Superior temporal gyrus (tissue), 1 donor: ENCODE data around the gene TRMT61A.

Experiments
- DNase-seq: peaks from one replicate; pipeline ENCODE4 v3.0.0-alpha.2; 2016; ENCODE audit errors: extremely low spot score

Gene TRMT61A

GRCh38 chr14:103528587-103529382 is at the start of gene TRMT61A:
TRMT61A (plus strand) TSS chr14:103529196; CDS start chr14:103529979, 783 bp downstream.
- peak; percentile 88 for DNase-seq

DNA sequence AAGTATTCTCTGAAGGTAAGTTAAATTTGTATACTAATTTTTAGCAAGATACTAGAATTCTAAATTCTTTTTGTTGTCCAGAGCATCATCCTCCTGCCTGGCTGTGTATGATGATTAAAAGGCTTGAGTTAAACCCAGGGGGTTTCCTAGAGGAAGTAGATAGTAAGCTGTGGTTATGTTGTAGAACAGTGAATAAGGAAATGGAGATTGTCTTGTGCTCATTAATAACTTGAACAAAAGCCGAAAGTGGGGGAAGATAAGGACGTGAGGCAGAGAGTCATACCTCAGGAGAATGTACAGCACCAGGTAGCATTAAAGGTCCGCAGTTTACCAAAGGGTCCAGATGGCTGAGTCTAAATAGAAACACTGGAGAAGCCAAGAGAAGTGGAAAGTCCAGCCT is 48.4 kb upstream of the TRMT61A start:
- DNase-seq, result no peak

GRCh38 chr14:103483600-103483999 is 45.4 kb upstream of the TRMT61A start:
- DNase-seq, result no peak

DNA sequence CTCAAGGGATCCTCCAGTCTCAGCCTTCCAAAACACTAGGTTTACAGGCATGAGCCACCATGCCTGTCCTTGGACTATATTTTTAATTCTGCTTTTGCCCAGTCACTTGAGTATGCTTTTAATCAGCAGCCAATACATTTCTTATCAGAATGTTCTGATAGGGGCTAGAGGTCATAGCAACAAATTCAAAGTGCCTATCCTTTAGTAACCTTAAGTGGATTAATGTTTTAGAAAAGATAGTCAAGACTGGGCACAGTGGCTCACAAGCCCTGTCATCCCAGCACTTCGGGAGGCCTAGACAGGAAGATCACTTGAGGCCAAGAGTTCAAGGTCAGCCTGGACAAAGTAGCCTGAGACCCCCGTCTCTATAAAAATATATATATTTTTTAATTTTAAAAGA is 43.5 kb upstream of the TRMT61A start:
- no peak for DNase-seq

DNA sequence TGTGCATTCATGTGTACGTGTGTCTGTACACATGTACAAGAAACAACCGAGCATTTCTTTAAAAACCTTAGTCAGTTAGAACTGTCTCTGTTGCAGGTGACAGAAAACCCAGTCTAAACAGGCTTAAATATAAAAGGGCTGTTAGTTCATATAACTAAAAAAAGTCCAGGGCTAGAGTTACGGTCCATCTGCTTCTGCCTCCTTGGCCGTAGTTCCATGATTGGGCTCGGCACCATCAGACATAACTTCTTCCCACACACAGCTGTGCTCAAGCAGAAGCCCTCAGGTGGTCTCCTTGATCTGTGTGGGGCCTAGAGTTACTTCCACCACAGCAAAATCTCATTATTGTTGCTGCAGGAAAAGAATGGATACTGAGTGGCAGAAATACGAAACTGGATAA is 40.9 kb upstream of the TRMT61A start:
- DNase-seq, result no peak

DNA sequence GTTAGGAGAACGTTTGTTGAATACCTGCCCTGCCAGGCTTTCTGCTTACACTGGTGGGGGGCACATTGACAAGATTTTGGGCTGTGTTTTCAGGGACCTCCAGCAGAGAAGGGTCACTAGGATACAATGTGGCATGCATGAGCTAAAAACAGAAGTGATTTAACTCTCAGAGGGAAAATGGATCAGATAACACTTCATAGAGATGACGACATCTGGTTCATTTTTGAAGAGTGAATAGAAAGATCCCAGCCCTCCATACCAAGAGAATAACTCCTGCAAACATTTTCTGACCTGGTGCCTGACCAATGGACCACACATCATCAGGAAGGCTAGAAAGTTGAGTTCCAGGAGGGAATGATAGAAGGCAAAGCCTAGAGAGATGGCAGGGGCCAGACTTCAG is 40.0 kb upstream of the TRMT61A start:
- no peak for DNase-seq

- DNase-seq, result no peak
Measured at GRCh38 chr14:103489621-103490020, 39.4 kb upstream of the TRMT61A start.

DNA sequence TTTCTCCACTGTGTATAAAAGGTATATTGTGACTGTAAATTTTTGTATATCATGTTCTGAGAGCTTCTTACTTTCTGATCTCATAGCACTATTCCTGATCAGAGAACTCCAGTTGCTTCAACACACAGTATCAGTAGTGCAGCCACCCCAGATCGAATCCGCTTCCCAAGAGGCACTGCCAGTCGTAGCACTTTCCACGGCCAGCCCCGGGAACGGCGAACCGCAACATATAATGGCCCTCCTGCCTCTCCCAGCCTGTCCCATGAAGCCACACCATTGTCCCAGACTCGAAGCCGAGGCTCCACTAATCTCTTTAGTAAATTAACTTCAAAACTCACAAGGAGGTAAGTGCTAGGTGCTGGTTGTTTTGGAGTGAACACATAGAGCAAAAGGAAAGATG is 37.3 kb upstream of the TRMT61A start:
- no peak for DNase-seq

DNA sequence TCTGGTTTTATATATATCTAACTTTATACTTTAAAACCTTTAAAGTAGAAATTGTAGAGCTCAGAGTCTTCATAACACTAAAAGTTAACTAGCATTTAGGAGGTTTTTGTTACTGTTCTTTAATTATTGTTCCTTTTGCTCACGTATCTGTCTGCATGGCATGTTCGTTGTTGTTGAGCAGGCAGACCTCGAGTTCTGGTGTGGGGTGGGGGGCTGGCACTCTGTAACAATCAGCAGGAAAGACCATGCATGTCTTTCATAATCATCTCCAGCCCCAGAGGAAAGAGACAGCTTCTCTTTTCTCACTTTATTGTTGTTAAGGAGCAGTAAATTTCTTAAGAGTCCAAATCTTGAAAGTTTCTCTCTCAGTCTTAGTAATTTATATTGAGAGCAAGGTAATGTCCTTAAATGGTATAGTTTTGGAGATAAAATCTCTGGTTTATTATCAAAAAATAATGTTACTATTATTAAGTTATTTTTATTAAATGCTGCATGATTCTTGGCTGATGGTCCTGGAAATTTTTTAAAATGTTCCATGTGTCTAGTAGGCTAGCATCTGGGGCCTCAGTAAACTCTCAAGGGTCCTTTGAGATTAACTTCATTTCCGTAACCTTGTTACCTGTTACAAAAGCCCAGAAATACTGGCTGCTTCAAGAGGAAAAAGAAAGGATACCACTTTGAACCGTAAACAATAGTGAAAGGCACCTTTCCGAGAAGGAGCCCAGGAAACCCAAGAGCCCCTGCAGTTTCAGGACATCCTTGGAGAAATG is 36.7 kb upstream of the TRMT61A start:
- DNase-seq, result no peak

DNA sequence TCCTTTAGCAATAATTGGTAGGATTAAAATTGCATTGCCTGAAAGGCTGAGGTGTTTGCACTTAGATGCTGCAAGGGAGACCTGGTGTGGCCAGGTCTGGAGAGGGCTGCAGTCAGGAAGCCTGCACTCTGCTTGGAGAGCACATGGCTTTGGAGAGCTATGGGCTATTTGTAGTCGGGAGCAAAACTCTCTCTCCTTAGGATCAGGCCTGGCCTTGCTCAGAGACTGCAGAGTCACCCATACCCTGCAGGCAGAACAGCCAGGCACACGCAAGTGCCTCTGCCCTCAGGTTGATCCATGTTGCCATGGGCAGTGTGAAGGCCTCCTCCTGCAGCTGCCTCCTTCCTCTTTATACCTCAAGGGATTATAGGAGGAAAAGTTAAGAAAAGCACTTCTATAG is 33.1 kb upstream of the TRMT61A start:
- DNase-seq, result no peak

DNA sequence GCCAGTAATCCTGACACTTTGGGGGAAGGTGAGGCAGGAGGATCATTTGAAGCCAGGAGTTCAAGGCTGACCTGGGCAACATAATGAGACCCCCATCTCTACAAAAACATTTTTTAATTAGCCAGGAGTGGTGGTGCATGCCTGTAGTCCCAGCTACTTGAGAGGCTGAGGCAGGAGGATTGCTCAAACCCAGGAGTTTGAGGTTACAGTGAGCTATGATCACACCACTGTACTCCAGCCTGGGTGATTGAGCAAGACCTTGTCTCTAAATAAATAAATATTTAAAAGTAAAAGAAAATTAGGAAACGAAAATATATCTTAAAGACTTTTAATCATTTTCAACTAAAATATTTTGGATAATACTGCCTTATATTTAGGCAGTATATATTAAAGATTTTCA is 32.2 kb upstream of the TRMT61A start:
- no peak for DNase-seq

GRCh38 chr14:103499709-103500108 is 29.3 kb upstream of the TRMT61A start:
- peak; percentile 8 for DNase-seq

GRCh38 chr14:103500148-103500990 is 28.6 kb upstream of the TRMT61A start:
- DNase-seq, result peak; percentile 97

GRCh38 chr14:103501041-103501870 is 27.7 kb upstream of the TRMT61A start:
- peak; percentile 8 for DNase-seq

DNA sequence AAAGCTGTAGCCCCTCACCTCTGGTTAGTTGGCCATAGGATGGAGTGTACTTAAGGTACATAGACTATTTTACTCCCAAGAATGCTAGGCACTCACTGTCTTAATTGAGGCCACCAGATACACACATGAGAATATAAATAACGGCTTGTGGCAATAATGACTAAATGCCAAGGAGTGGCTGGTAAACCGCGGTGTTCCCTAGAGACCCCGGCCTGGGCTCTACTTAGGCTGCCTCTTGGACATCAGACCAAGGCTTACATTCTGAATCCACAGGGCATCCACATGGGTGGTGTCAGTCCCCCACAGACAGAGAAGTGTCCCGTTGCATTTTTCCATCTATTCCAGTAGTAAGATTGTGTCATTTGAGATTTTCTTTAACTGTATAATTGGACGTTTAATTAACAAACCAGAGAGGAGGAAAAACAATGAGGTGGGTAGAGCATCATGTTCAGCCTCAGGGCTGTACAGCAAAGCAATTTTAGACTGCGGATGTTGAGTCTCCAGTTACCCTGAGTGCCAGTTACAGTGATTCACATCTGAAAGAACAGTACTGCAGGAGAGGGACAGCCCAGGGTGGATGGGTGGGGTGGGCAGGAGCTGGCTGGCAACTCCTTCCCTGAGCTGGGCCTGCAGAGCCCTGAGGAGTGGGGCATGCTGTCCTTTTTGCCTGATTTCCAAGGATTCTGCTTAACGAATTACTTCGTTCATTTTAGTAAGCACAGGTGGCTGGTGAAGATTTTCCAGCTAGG is 26.9 kb upstream of the TRMT61A start:
- DNase-seq, result peak; percentile 50

DNA sequence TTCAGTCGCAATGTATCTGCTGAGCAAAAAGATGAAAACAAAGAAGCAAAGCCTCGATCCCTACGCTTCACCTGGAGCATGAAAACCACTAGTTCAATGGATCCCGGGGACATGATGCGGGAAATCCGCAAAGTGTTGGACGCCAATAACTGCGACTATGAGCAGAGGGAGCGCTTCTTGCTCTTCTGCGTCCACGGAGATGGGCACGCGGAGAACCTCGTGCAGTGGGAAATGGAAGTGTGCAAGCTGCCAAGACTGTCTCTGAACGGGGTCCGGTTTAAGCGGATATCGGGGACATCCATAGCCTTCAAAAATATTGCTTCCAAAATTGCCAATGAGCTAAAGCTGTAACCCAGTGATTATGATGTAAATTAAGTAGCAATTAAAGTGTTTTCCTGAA is 26.1 kb upstream of the TRMT61A start:
- DNase-seq, result no peak

DNA sequence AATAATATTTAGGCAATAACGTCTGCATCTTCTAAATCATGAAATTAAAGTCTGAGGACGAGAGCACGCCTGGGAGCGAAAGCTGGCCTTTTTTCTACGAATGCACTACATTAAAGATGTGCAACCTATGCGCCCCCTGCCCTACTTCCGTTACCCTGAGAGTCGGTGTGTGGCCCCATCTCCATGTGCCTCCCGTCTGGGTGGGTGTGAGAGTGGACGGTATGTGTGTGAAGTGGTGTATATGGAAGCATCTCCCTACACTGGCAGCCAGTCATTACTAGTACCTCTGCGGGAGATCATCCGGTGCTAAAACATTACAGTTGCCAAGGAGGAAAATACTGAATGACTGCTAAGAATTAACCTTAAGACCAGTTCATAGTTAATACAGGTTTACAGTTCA is 25.7 kb upstream of the TRMT61A start:
- DNase-seq, result no peak

GRCh38 chr14:103504991-103505565 is 23.9 kb upstream of the TRMT61A start:
- no peak for DNase-seq

DNA sequence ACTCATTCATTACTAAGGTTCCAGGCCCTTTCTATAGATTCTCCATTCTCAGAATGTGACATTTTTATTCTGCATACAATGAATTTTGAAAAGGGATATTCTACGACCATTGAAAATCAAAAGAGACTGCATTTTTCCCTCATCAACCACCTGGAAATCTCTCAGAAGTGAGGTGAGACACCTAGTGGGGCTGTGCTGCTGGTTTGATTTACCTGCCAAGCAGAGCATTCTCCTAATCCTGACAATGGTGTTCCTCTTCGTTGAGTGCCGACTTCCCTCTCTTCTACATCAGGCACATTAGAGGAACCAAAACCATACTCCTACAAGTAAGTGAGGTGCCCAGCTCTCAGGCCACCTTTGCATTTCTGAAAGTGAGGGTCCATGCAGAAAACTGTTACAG is 21.2 kb upstream of the TRMT61A start:
- DNase-seq, result no peak
